GM23338 (cell line): ENCODE results near the gene KLRG1. TPM values are rescaled to one million over a fixed set of nuclear protein-coding genes. Genes with fewer than 3 reads are reported as not detected.

Experiments used
- ATAC-seq: fragments of 200-7000 bp; cut with Tn5 transposase; 3 replicates; pipeline ENCODE4 v1.9.1; 2020
- DNase-seq: peaks from one replicate; pipeline ENCODE4 v3.0.0-alpha.2; 2015; ENCODE audit warnings: low spot score
- H2AFZ ChIP-seq: fragments of 200-600 bp; sonication (generic); 2 replicates; pipeline ENCODE4 v1.8.0; 2016; ENCODE audit warnings: antibody characterized with exemption, mild to moderate bottlenecking, moderate library complexity
- H3F3A ChIP-seq: fragments of 200-600 bp; sonication (generic); replicated peaks from 2 replicates; pipeline ENCODE4 v1.8.0; 2017; ENCODE audit warnings: antibody characterized with exemption, mixed run types, low read depth
- H3K27ac ChIP-seq: fragments of 200-600 bp; sonication (generic); 2 replicates; pipeline ENCODE4 v1.6.1; 2016; ENCODE audit warnings: low read depth
- H3K27me3 ChIP-seq: fragments of 200-600 bp; sonication (generic); 2 replicates; pipeline ENCODE4 v1.8.0; 2016; ENCODE audit warnings: mild to moderate bottlenecking, mixed run types, moderate library complexity; ENCODE audit not compliant: insufficient read depth
- H3K36me3 ChIP-seq: fragments of 200-600 bp; sonication (generic); 2 replicates; pipeline ENCODE4 v1.8.0; 2016; ENCODE audit warnings: mild to moderate bottlenecking; ENCODE audit not compliant: insufficient read depth
- H3K4me1 ChIP-seq: fragments of 200-600 bp; sonication (generic); 2 replicates; pipeline ENCODE4 v1.8.0; 2016; ENCODE audit warnings: mild to moderate bottlenecking, moderate library complexity; ENCODE audit not compliant: insufficient read depth
- H3K4me2 ChIP-seq: fragments of 200-600 bp; sonication (generic); 2 replicates; pipeline ENCODE4 v1.7.1; 2017; ENCODE audit warnings: mixed run types
- H3K4me3 ChIP-seq: fragments of 200-600 bp; sonication (generic); 2 replicates; pipeline ENCODE4 v1.6.1; 2016; ENCODE audit warnings: mixed run types
- H3K79me2 ChIP-seq: fragments of 200-600 bp; sonication (generic); replicated peaks from 2 replicates; pipeline ENCODE4 v1.8.0; 2017; ENCODE audit warnings: mild to moderate bottlenecking; ENCODE audit not compliant: insufficient read depth
- H3K9me2 ChIP-seq: fragments of 200-600 bp; sonication (generic); 2 replicates; pipeline ENCODE4 v1.8.0; 2017; ENCODE audit not compliant: insufficient read depth
- H4K20me1 ChIP-seq: fragments of 200-600 bp; sonication (generic); replicated peaks from 2 replicates; pipeline ENCODE4 v1.8.0; 2017; ENCODE audit warnings: mild to moderate bottlenecking; ENCODE audit not compliant: insufficient read depth
- H3K27ac Mint-ChIP-seq: 2 replicates; pipeline ENCODE4 v1.8.0; 2020; ENCODE audit warnings: inconsistent platforms, mild to moderate bottlenecking, moderate library complexity, mixed read lengths
- H3K27me3 Mint-ChIP-seq: 3 replicates; pipeline ENCODE4 v1.8.0; 2022; ENCODE audit warnings: low read depth, mild to moderate bottlenecking, moderate library complexity, mixed read lengths, inconsistent platforms; ENCODE audit not compliant: insufficient read depth, poor library complexity
- H3K36me3 Mint-ChIP-seq: 3 replicates; pipeline ENCODE4 v1.8.0; 2021; ENCODE audit warnings: low read depth, mild to moderate bottlenecking, inconsistent platforms, moderate library complexity, mixed read lengths
- H3K4me1 Mint-ChIP-seq: 3 replicates; pipeline ENCODE4 v1.8.0; 2020; ENCODE audit warnings: mild to moderate bottlenecking, inconsistent platforms, mixed read lengths
- H3K4me3 Mint-ChIP-seq: 3 replicates; pipeline ENCODE4 v1.8.0; 2021; ENCODE audit warnings: moderate library complexity, mild to moderate bottlenecking, inconsistent platforms, mixed read lengths
- H3K9me3 Mint-ChIP-seq: 3 replicates; pipeline ENCODE4 v1.8.0; 2020; ENCODE audit warnings: moderate library complexity, mild to moderate bottlenecking, inconsistent platforms, mixed read lengths
- ETS1 ChIP-seq: IDR thresholded peaks from 2 replicates; pipeline ENCODE4 v1.6.1; 2016; ENCODE audit warnings: antibody characterized with exemption
- EZH2 ChIP-seq: fragments of 200-600 bp; sonication (generic); IDR thresholded peaks from one replicate; pipeline ENCODE4 v1.8.0; 2017; ENCODE audit warnings: antibody characterized with exemption, mild to moderate bottlenecking, low read depth; ENCODE audit not compliant: unreplicated experiment
- EZH2phosphoT487 ChIP-seq: fragments of 200-600 bp; sonication (generic); IDR thresholded peaks from one replicate; pipeline ENCODE4 v1.8.1; 2018; ENCODE audit warnings: antibody characterized with exemption; ENCODE audit not compliant: unreplicated experiment
- JUNB ChIP-seq: IDR thresholded peaks from one replicate; pipeline ENCODE4 v1.6.1; 2016; ENCODE audit warnings: antibody characterized with exemption; ENCODE audit not compliant: unreplicated experiment
- POLR2AphosphoS5 ChIP-seq: IDR thresholded peaks from 2 replicates; pipeline ENCODE4 v1.6.1; 2016; ENCODE audit warnings: antibody characterized with exemption, low read depth
- REST ChIP-seq: IDR thresholded peaks from one replicate; pipeline ENCODE4 v1.6.1; 2018; ENCODE audit warnings: antibody characterized with exemption; ENCODE audit not compliant: unreplicated experiment
- STAT1 ChIP-seq: IDR thresholded peaks from one replicate; pipeline ENCODE4 v1.6.1; 2016; ENCODE audit warnings: antibody characterized with exemption; ENCODE audit not compliant: unreplicated experiment
- ZNF114 ChIP-seq: fragments of 250-450 bp; sonication (Bioruptor Pico); IDR thresholded peaks from 2 replicates; pipeline ENCODE4 v1.5.0; 2020; ENCODE audit warnings: mild to moderate bottlenecking, moderate library complexity
- ZNF331 ChIP-seq: fragments of 250-450 bp; sonication (Bioruptor Pico); IDR thresholded peaks from 2 replicates; pipeline ENCODE4 v1.5.0; 2020; ENCODE audit warnings: low read depth, mild to moderate bottlenecking, moderate library complexity
- ZNF462 ChIP-seq: fragments of 250-450 bp; sonication (Bioruptor Pico); IDR thresholded peaks from 2 replicates; pipeline ENCODE4 v1.5.0; 2020; ENCODE audit warnings: mild to moderate bottlenecking, moderate library complexity
- polyA plus RNA-seq: library from polyadenylated mRNA; unstranded; fragments of >200 nt; fragmentation: Nextera tagmentation; extraction: Ambion mirVana; gene quantifications from 2 replicates; pipeline ENCODE4 v1.2.1, GENCODE V29; 2016
- total RNA-seq: library from RNA; depleted of rRNA; stranded (reverse); fragments of >200 nt; shearing (Covaris generic); gene quantifications from 2 replicates; pipeline ENCODE4 v1.2.3, GENCODE V29; 2014

The KLRG1 gene
- total and polyA plus RNA-seq, 2 experiments from 2014 or later: 5.1 to 7.9 TPM

- Mint-ChIP-seq H3K27ac (no peak overlapping the region), H3K36me3 (peaks cover 4% of the 10 kb centered on the region; the same call in 2 of the 3 replicates), H3K27me3 (no peaks in the 10 kb centered on the region), H3K4me3 (no peak overlapping the region), H3K4me1 (peaks cover 6% of the 10 kb centered on the region), H3K9me3 (peaks cover 5% of the 10 kb centered on the region; the same call in 2 of the 3 replicates)
- H3K27ac ChIP-seq: no peak overlapping the region
- H3K79me2 ChIP-seq: no peaks in the 10 kb centered on the region
- no peaks in the 10 kb centered on the region for H3K27me3 ChIP-seq
- no peaks in the 10 kb centered on the region for H4K20me1 ChIP-seq
- no peak overlapping the region for H3K4me2 ChIP-seq
- H3K4me3 ChIP-seq: no peak overlapping the region
- no peaks in the 10 kb centered on the region for H3K9me2 ChIP-seq
- no peak overlapping the region for H2AFZ ChIP-seq
- H3K4me1 ChIP-seq: no peaks in the 10 kb centered on the region
- ATAC-seq (no peak; the same call in 2 of the 3 replicates), DNase-seq (no peak)
- no peaks in the 10 kb centered on the region for H3K36me3 ChIP-seq
- no peaks in the 10 kb centered on the region for H3F3A ChIP-seq
- TF ChIP-seq ZNF114 (CRISPR knock-in tag) (no peak), EZH2phosphoT487 (no peak), EZH2 (no peak), ZNF331 (no peak), STAT1 (no peak), REST (no peak), JUNB (no peak), POLR2AphosphoS5 (no peak), ETS1 (no peak)
Observed at GRCh38 chr12:8996682-8997405, 7.5 kb downstream of the KLRG1 start.

- H4K20me1 ChIP-seq: no peaks in the 10 kb centered on the region
- Mint-ChIP-seq H3K4me1 (peaks cover 6% of the 10 kb centered on the region), H3K4me3 (no peak overlapping the region), H3K27me3 (no peaks in the 10 kb centered on the region), H3K9me3 (peaks cover 10% of the 10 kb centered on the region; the same call in 2 of the 3 replicates), H3K27ac (no peak overlapping the region), H3K36me3 (peaks cover 8% of the 10 kb centered on the region; the same call in 2 of the 3 replicates)
- no peaks in the 10 kb centered on the region for H3F3A ChIP-seq
- H3K4me2 ChIP-seq: no peak overlapping the region
- no peak for DNase-seq
- no peaks in the 10 kb centered on the region for H3K27me3 ChIP-seq
- no peaks in the 10 kb centered on the region for H3K36me3 ChIP-seq
- no peaks in the 10 kb centered on the region for H3K9me2 ChIP-seq
- no peak overlapping the region for H3K27ac ChIP-seq
- no peaks in the 10 kb centered on the region for H3K4me1 ChIP-seq
- no peak for ATAC-seq
- no peak overlapping the region for H2AFZ ChIP-seq
- no peak overlapping the region for H3K4me3 ChIP-seq
- H3K79me2 ChIP-seq: no peaks in the 10 kb centered on the region
- TF ChIP-seq ZNF114 (CRISPR knock-in tag) (no peak), ZNF462 (CRISPR knock-in tag) (no peak)
Observed at GRCh38 chr12:9001233-9001632, 11.9 kb downstream of the KLRG1 start.
